Measurements from ENCODE around the gene TGIF2.
A peak's percentile ranks its signal among the peaks of the same experiment; 100 is the strongest.
"Not testable (repeated sequence)": the region's sequence is repeated elsewhere in the genome, so short reads cannot be mapped to it uniquely, and the experiment has no call there.

TGIF2 gene

GRCh38 chr20:36620917-36621316 is 47.5 kb downstream of the TGIF2 start:
- no peak for DNase-seq

GRCh38 chr20:36623444-36623843 is 50.0 kb downstream of the TGIF2 start:
- DNase-seq, result no peak

- no peak for DNase-seq
These were observed 50.9 kb downstream of the TGIF2 start for GRCh38 chr20:36624068-36624943.

- DNase-seq, result no peak
These were observed 51.5 kb downstream of the TGIF2 start for GRCh38 chr20:36624944-36625324.

- no peak for DNase-seq
These were observed 54.7 kb downstream of the TGIF2 start for GRCh38 chr20:36628076-36628475.

- DNase-seq, result peak in 1 of 3 donors; percentile 8
These were observed 56.6 kb downstream of the TGIF2 start for GRCh38 chr20:36629719-36630681.

GRCh38 chr20:36631646-36632045 is 58.2 kb downstream of the TGIF2 start:
- peak; percentile 40 to 54 (median 51) for DNase-seq

- no peak for DNase-seq
These were observed 58.7 kb downstream of the TGIF2 start for GRCh38 chr20:36632147-36632486.

GRCh38 chr20:36632487-36633284 is 59.3 kb downstream of the TGIF2 start:
- DNase-seq, result no peak

GRCh38 chr20:36633285-36633772 is 59.9 kb downstream of the TGIF2 start:
- no peak for DNase-seq

- no peak for DNase-seq
These were observed 60.9 kb downstream of the TGIF2 start for GRCh38 chr20:36634342-36634741.

- DNase-seq, result not testable (repeated sequence)
These were observed 65.5 kb downstream of the TGIF2 start for GRCh38 chr20:36638876-36639400.

- DNase-seq, result no peak
These were observed 68.1 kb downstream of the TGIF2 start for GRCh38 chr20:36641506-36641843.

GRCh38 chr20:36642136-36642535 is 68.7 kb downstream of the TGIF2 start:
- DNase-seq, result peak; percentile 31 to 49 (median 32)
